K562 (cell line): Measurements from ENCODE around the gene SLC26A8. TPM values are rescaled to one million over a fixed set of nuclear protein-coding genes. Genes with fewer than 3 reads are reported as not detected.

ENCODE experiments used
- ATAC-seq: fragments of 200-7000 bp; cut with Tn5 transposase; 3 replicates; pipeline ENCODE4 v1.9.1; 2020; ENCODE audit warnings: moderate library complexity
- BruUV-seq: library from RNA; stranded (reverse); fragments of 400-500 nt; replicated peaks from 2 replicates; lab custom pipeline; 2021; lab: Mats Ljungman, UMichigan
- CTCF ChIA-PET: fragments of 300-600 bp; formaldehyde crosslinking; extraction: SDS; loops from one replicate; lab custom pipeline; 2021; ENCODE audit warnings: low intra/inter-chr PET ratio; lab: Yijun Ruan, JAX
- POLR2A ChIA-PET: fragments of 300-600, 350-650 bp; sonication (Branson Sonifier 250); formaldehyde crosslinking; extraction: SDS; loops from one replicate; lab custom pipeline; 2021; ENCODE audit warnings: antibody characterized with exemption, inconsistent platforms; lab: Yijun Ruan, JAX
- DNase-seq, 4 experiments: peaks; one replicate each; pipeline versions ENCODE4 v3.0.0 to v3.0.0-alpha.2; 2011 to 2018; ENCODE audit warnings: low spot score in 3 of 4, mixed read lengths in 3 of 4; ENCODE audit errors: extremely low read depth in 1 of 4
- FAIRE-seq: peaks from 2 replicates; lab custom pipeline; 2011; peaks lifted over from hg19 to GRCh38; lab: Jason Lieb, UNC
- H2AFZ ChIP-seq: 2 replicates; pipeline ENCODE4 v1.6.0; 2011; ENCODE audit warnings: low read depth, low read length, control low read depth, inconsistent platforms
- H3K27ac ChIP-seq: fragments of 200-600 bp; 3 replicates; pipeline ENCODE4 v1.8.0; 2011; ENCODE audit warnings: low read depth, mild to moderate bottlenecking, control low read depth, inconsistent platforms, low read length, moderate library complexity, mixed read lengths; ENCODE audit errors: extremely low read depth
- H3K27me3 ChIP-seq, 2 experiments: fragments of 300-600 bp in 1 of 2; 2 replicates in 1 of 2; 3 replicates in 1 of 2; pipeline versions ENCODE4 v1.6.0 to v1.8.0; 2011; ENCODE audit warnings: inconsistent platforms in 2 of 2, low read length in 2 of 2, mild to moderate bottlenecking in 1 of 2, mixed read lengths in 1 of 2, moderate library complexity in 1 of 2; ENCODE audit not compliant: control insufficient read depth in 2 of 2, insufficient read depth in 2 of 2
- H3K36me3 ChIP-seq: fragments of 300-600 bp; 3 replicates; pipeline ENCODE4 v1.8.0; 2011; ENCODE audit warnings: mild to moderate bottlenecking, low read length, inconsistent platforms; ENCODE audit not compliant: control insufficient read depth, insufficient read depth
- H3K4me1 ChIP-seq, 2 experiments: fragments of 200-600 bp in 1 of 2; replicated peaks in 1 of 2; 2 replicates in 1 of 2; 3 replicates in 1 of 2; pipeline versions ENCODE4 v1.5.1 to v1.8.0; 2011; ENCODE audit warnings: inconsistent platforms in 2 of 2, low read length in 2 of 2, mild to moderate bottlenecking in 1 of 2, mixed read lengths in 1 of 2, moderate library complexity in 1 of 2; ENCODE audit not compliant: control insufficient read depth in 2 of 2, insufficient read depth in 2 of 2
- H3K4me2 ChIP-seq: 2 replicates; pipeline ENCODE4 v1.6.1; 2011; ENCODE audit warnings: low read length, control low read depth, inconsistent platforms, mixed read lengths; ENCODE audit not compliant: insufficient read depth
- H3K4me3 ChIP-seq: fragments of 200-600 bp; sonication (generic), shearing (Covaris generic); 2 replicates; pipeline ENCODE4 v1.5.1; 2016; ENCODE audit warnings: control low read depth, inconsistent platforms
- H3K79me2 ChIP-seq: fragments of 200-600 bp; 3 replicates; pipeline ENCODE4 v1.8.0; 2011; ENCODE audit warnings: low read length, inconsistent platforms; ENCODE audit not compliant: control insufficient read depth, insufficient read depth
- H3K9ac ChIP-seq, 2 experiments: 2 replicates each; pipeline versions ENCODE4 v1.6.0 to v1.6.1; 2011; ENCODE audit warnings: low read depth in 2 of 2, low read length in 2 of 2, control low read depth in 1 of 2, inconsistent platforms in 1 of 2, mild to moderate bottlenecking in 1 of 2, mixed read lengths in 1 of 2; ENCODE audit not compliant: insufficient read depth in 1 of 2
- H3K9me1 ChIP-seq: one replicate; pipeline ENCODE4 v1.6.0; 2011; ENCODE audit warnings: inconsistent platforms, mild to moderate bottlenecking, low read length, moderate library complexity; ENCODE audit not compliant: control insufficient read depth, insufficient read depth
- H3K9me3 ChIP-seq: replicated peaks from 2 replicates; pipeline ENCODE4 v1.5.1; 2011; ENCODE audit warnings: low read depth, low read length, inconsistent platforms; ENCODE audit not compliant: control insufficient read depth, insufficient read depth
- H4K20me1 ChIP-seq: replicated peaks from 2 replicates; pipeline ENCODE4 v1.6.1; 2011; ENCODE audit warnings: low read length, inconsistent platforms, mixed read lengths; ENCODE audit not compliant: control insufficient read depth, insufficient read depth
- BRF1 ChIP-seq: IDR thresholded peaks from 3 replicates; pipeline ENCODE4 v1.6.1; 2011; ENCODE audit warnings: borderline replicate concordance, mild to moderate bottlenecking; ENCODE audit not compliant: insufficient read length; ENCODE audit errors: extremely low read depth
- CHD2 ChIP-seq: IDR thresholded peaks from 2 replicates; pipeline ENCODE4 v1.6.1; 2011; ENCODE audit warnings: low read depth, low read length
- FOXJ2 ChIP-seq: fragments of 200-800 bp; sonication (Bioruptor generic); IDR thresholded peaks from 2 replicates; pipeline ENCODE4 v1.6.1; 2016; ENCODE audit warnings: missing genetic modification characterization, missing compliant biosample characterization
- GATA2 ChIP-seq: sonication (generic); formaldehyde crosslinking; IDR thresholded peaks from 2 replicates; pipeline ENCODE4 v1.4.0; 2020; ENCODE audit warnings: mild to moderate bottlenecking, missing genetic modification reagents
- HDAC1 ChIP-seq, 2 experiments: fragments of 450-650 bp; IDR thresholded peaks; 2 replicates each; pipeline ENCODE4 v1.6.1; 2016 to 2017; ENCODE audit warnings: inconsistent platforms in 1 of 2, mild to moderate bottlenecking in 1 of 2, moderate library complexity in 1 of 2
- HOMEZ ChIP-seq: fragments of 250-450 bp; sonication (Bioruptor Pico); IDR thresholded peaks from 2 replicates; pipeline ENCODE4 v1.4.0; 2020; ENCODE audit warnings: mild to moderate bottlenecking, moderate library complexity
- LARP7 ChIP-seq: fragments of 450-650 bp; IDR thresholded peaks from 2 replicates; pipeline ENCODE4 v1.6.1; 2016
- LCOR ChIP-seq: sonication (generic); formaldehyde crosslinking; IDR thresholded peaks from 2 replicates; pipeline ENCODE4 v1.8.0; 2022; ENCODE audit warnings: mild to moderate bottlenecking, missing genetic modification reagents
- MITF ChIP-seq: IDR thresholded peaks from 2 replicates; pipeline ENCODE4 v1.6.1; 2014; ENCODE audit warnings: antibody characterized with exemption
- NKRF ChIP-seq: fragments of 450-650 bp; IDR thresholded peaks from 2 replicates; pipeline ENCODE4 v1.6.1; 2016; ENCODE audit warnings: borderline replicate concordance
- NR1H2 ChIP-seq: sonication (generic); formaldehyde crosslinking; IDR thresholded peaks from 2 replicates; pipeline ENCODE4 v1.4.0; 2020; ENCODE audit warnings: mild to moderate bottlenecking, missing genetic modification reagents
- RBM17 ChIP-seq: fragments of 200-400 bp; formaldehyde crosslinking; IDR thresholded peaks from 2 replicates; pipeline ENCODE4 v1.6.1; 2017; ENCODE audit warnings: low read depth, mild to moderate bottlenecking, low read length, borderline replicate concordance
- TBP ChIP-seq: optimal IDR thresholded peaks from 2 replicates; pipeline ENCODE3; 2011; ENCODE audit warnings: low read depth, low read length, improper control_type of control experiment
- ZBED1 ChIP-seq: IDR thresholded peaks from 2 replicates; pipeline ENCODE4 v1.6.1; 2014
- ZNF280B ChIP-seq: fragments of 250-450 bp; sonication (Bioruptor Pico); IDR thresholded peaks from 2 replicates; pipeline ENCODE4 v1.5.1; 2021; ENCODE audit warnings: mild to moderate bottlenecking
- WGBS: fragments of 100-300 bp; shearing (Covaris generic); methylation state at CpG from one replicate; pipeline ENCODE4 v1.1.6; 2016; ENCODE audit warnings: low coverage, mixed read lengths; ENCODE audit not compliant: insufficient coverage; ENCODE audit errors: missing lambda C conversion rate; 5-methylcytosine and 5-hydroxymethylcytosine counted together
- in situ Hi-C: fragments of 300-500 bp; cut with MboI; formaldehyde crosslinking; loops from 4 replicates; pipeline ENCODE4 v1.15.0; 2018; ENCODE audit warnings: inconsistent platforms, mixed read lengths
- intact Hi-C: fragments of 100-400 bp; cut with micrococcal nuclease; formaldehyde crosslinking; loops from 2 replicates; pipeline ENCODE4 v1.14.2; 2022
- polyA plus RNA-seq, 8 experiments: library from polyadenylated mRNA; depleted of rRNA in 4 of 8; stranded (reverse) in 5 of 8; unstranded in 3 of 8; fragments of >200 nt; fragmentation: Nextera tagmentation in 2 of 8; fragmentation: Illumina TruSeq in 1 of 8; extraction: Ambion mirVana in 2 of 8; extraction: Trizol in 1 of 8; gene quantifications; 2 replicates each; pipeline versions ENCODE4 v1.2.1 to v1.2.3, GENCODE V29; 2011 to 2014; ENCODE audit warnings: inconsistent platforms in 1 of 8, missing spikeins in 1 of 8
- total RNA-seq, 7 experiments: library from RNA; depleted of rRNA in 6 of 7; stranded (reverse); fragments of >200 nt in 6 of 7; fragmentation: Illumina TruSeq in 2 of 7; extraction: Trizol in 2 of 7; gene quantifications; 2 replicates each; pipeline versions ENCODE4 v1.2.1 to v1.2.3, GENCODE V29; 2011 to 2021; ENCODE audit warnings: low replicate concordance in 1 of 7

The SLC26A8 gene
- total and polyA plus RNA-seq, 9 of the 15 experiments (the other 6 are each of a cell fraction or from before 2014, with no cell fraction given) = not detected

- TF ChIP-seq NKRF (0 out of 2 replicates have a peak, but pooled peaks have one; percentile 38), BRF1 (no peak)
These were observed 43.6 kb upstream of the SLC26A8 start (continued) for GRCh38 chr6:36068012-36068392.

- intact Hi-C loops = no loop called here
- in situ Hi-C loops = no loop called here
- WGBS = 10% methylated on average over 3 of the region's 3 CpGs
- peaks cover 4% of the 10 kb centered on the region; the same call in 1 of the 3 replicates for H3K36me3 ChIP-seq
- no TSS peak for BruUV-seq
- peak; percentile 33 to 75 (median 56) for DNase-seq
- H3K9me3 ChIP-seq = no peaks in the 10 kb centered on the region
- no peak overlapping the region for H2AFZ ChIP-seq
- H3K4me2 ChIP-seq = peak overlapping the region; percentile 11; the same call in 1 of the 2 replicates
- no peak overlapping the region for H3K4me3 ChIP-seq
- H3K4me1 ChIP-seq = peaks cover 9 to 16% of the 10 kb centered on the region in 2 experiments; a peak in 3 of 5 replicates
- H3K9ac ChIP-seq = peak overlapping the region in 1 of 2 experiments; percentile 14; a peak in 1 of 4 replicates
- peak; percentile 94 for ATAC-seq
- H3K27ac ChIP-seq = peak overlapping the region; percentile 38; the same call in 2 of the 3 replicates
- peaks cover 22% of the 10 kb centered on the region for H4K20me1 ChIP-seq
- H3K9me1 ChIP-seq = peaks cover 6% of the 10 kb centered on the region
- FAIRE-seq = peak; percentile 73
- no peaks in the 10 kb centered on the region for H3K27me3 ChIP-seq
- CTCF ChIA-PET = no interaction called here
- POLR2A ChIA-PET = interaction anchor here (0.6 to 1.7 kb wide), 4 partner anchors 10 to 155 kb away, joined by 3 to 5 read pairs (median 4); no protein-coding TSS in a partner anchor
- peaks cover 49% of the 10 kb centered on the region for H3K79me2 ChIP-seq
- no peak for TF ChIP-seq ZBED1
- peak; percentile 71; the same call in 1 of the 2 replicates for TF ChIP-seq GATA2 (CRISPR knock-in tag)
- no peak for TF ChIP-seq CHD2
- TF ChIP-seq LARP7 = no peak
- no peak for TF ChIP-seq ZNF280B
- no peak for TF ChIP-seq HOMEZ
- TF ChIP-seq RBM17 = no peak
- no peak for TF ChIP-seq HDAC1 (IDR thresholded peaks at IDR 0.05)
- no peak for TF ChIP-seq NR1H2
- no peak for TF ChIP-seq MITF
- no peak for TF ChIP-seq TBP
- TF ChIP-seq LCOR (CRISPR knock-in tag) = no peak; the same call in 1 of the 2 replicates
- TF ChIP-seq FOXJ2 = no peak
These were observed 43.1 kb upstream of the SLC26A8 start for GRCh38 chr6:36067374-36068011.
